Fibroblast of lung (primary cell): Measurements from ENCODE around the gene CIZ1. TPM values are rescaled to one million over a fixed set of nuclear protein-coding genes. Genes with fewer than 3 reads are reported as not detected.

Source experiments
- DNase-seq, 2 donors: peaks; one replicate each; pipeline versions ENCODE4 v3.0.0 to v3.0.0-alpha.2; 2010; ENCODE audit warnings: low read depth in 2 of 2
- H2AFZ ChIP-seq: 2 replicates; pipeline ENCODE4 v1.5.1; 2012; ENCODE audit warnings: low read length, control low read depth, inconsistent platforms
- H3K27ac ChIP-seq: 2 replicates; pipeline ENCODE4 v1.5.1; 2011; ENCODE audit warnings: low read length, control low read depth; ENCODE audit not compliant: insufficient read depth
- H3K27me3 ChIP-seq: 2 replicates; pipeline ENCODE4 v1.5.1; 2011; ENCODE audit warnings: mild to moderate bottlenecking, low read length; ENCODE audit not compliant: control insufficient read depth, insufficient read depth
- H3K36me3 ChIP-seq: 2 replicates; pipeline ENCODE4 v1.5.1; 2011; ENCODE audit warnings: low read length; ENCODE audit not compliant: control insufficient read depth, insufficient read depth
- H3K4me1 ChIP-seq: 2 replicates; pipeline ENCODE4 v1.5.1; 2011; ENCODE audit warnings: low read length; ENCODE audit not compliant: control insufficient read depth, insufficient read depth; ENCODE audit errors: extremely low read depth
- H3K4me2 ChIP-seq: 2 replicates; pipeline ENCODE4 v1.5.1; 2011; ENCODE audit warnings: low read length, control low read depth; ENCODE audit not compliant: insufficient read depth; ENCODE audit errors: extremely low read depth
- H3K4me3 ChIP-seq, 4 experiments: fragments of 200-600 bp in 1 of 4; sonication (generic) in 1 of 4; replicated peaks in 1 of 4; 2 replicates each; pipeline ENCODE4 v1.5.1; 2011 to 2016; ENCODE audit warnings: low read length in 4 of 4, low read depth in 3 of 4, mild to moderate bottlenecking in 3 of 4, control low read depth in 2 of 4, inconsistent platforms in 1 of 4, mixed read lengths in 1 of 4; ENCODE audit not compliant: insufficient read depth in 1 of 4; ENCODE audit errors: control extremely low read depth in 1 of 4
- H3K79me2 ChIP-seq: 2 replicates; pipeline ENCODE4 v1.5.1; 2012; ENCODE audit warnings: mild to moderate bottlenecking, low read length, inconsistent platforms; ENCODE audit not compliant: control insufficient read depth, insufficient read depth
- H3K9ac ChIP-seq: 2 replicates; pipeline ENCODE4 v1.5.1; 2011; ENCODE audit warnings: mild to moderate bottlenecking, low read length, control low read depth; ENCODE audit not compliant: insufficient read depth
- H3K9me3 ChIP-seq: 2 replicates; pipeline ENCODE4 v1.5.1; 2012; ENCODE audit warnings: low read depth, low read length; ENCODE audit not compliant: control insufficient read depth, insufficient read depth
- H4K20me1 ChIP-seq: 2 replicates; pipeline ENCODE4 v1.5.1; 2011; ENCODE audit warnings: low read length; ENCODE audit not compliant: control insufficient read depth, insufficient read depth; ENCODE audit errors: extremely low read depth
- EZH2 ChIP-seq: IDR thresholded peaks from 2 replicates; pipeline ENCODE4 v1.5.1; 2012; ENCODE audit warnings: low read length, control low read depth, mild to moderate bottlenecking; ENCODE audit errors: missing control alignments
- polyA plus RNA-seq, 2 donors: library from polyadenylated mRNA; depleted of rRNA in 1 of 2; stranded (reverse) in 1 of 2; unstranded in 1 of 2; fragments of >200 nt; gene quantifications; 2 replicates each; pipeline ENCODE4 v1.2.1, GENCODE V29; 2011 to 2012; ENCODE audit warnings: missing spikeins in 1 of 2
- total RNA-seq: library from RNA; depleted of rRNA; stranded (reverse); fragments of >200 nt; gene quantifications from 2 replicates; pipeline ENCODE4 v1.2.1, GENCODE V29; 2014
- TF ChIP-seq, protein P1 (sequence below), 2 donors: IDR thresholded peaks in 1 of 2; conservative IDR thresholded peaks in 1 of 2; 1 replicate in 1 of 2; 2 replicates in 1 of 2; pipeline ENCODE4 v1.5.1; 2011 to 2012; ENCODE audit warnings: low read length in 2 of 2, control low read depth in 1 of 2, inconsistent platforms in 1 of 2, low read depth in 1 of 2, mild to moderate bottlenecking in 1 of 2

The CIZ1 gene
- total and polyA plus RNA-seq, 2 donors (not counting 1 experiment from before 2014, with no cell fraction given) = 26.1 to 27.2 TPM

- H3K27me3 ChIP-seq = no peaks in the 10 kb centered on the region
- no peak overlapping the region for H3K9ac ChIP-seq
- H3K27ac ChIP-seq = no peak overlapping the region
- DNase-seq = no peak
- no peak overlapping the region for H3K4me3 ChIP-seq
- H3K79me2 ChIP-seq = no peaks in the 10 kb centered on the region
- no peaks in the 10 kb centered on the region for H3K9me3 ChIP-seq
- peaks cover 4% of the 10 kb centered on the region for H3K4me1 ChIP-seq
- TF ChIP-seq, protein P1, sequence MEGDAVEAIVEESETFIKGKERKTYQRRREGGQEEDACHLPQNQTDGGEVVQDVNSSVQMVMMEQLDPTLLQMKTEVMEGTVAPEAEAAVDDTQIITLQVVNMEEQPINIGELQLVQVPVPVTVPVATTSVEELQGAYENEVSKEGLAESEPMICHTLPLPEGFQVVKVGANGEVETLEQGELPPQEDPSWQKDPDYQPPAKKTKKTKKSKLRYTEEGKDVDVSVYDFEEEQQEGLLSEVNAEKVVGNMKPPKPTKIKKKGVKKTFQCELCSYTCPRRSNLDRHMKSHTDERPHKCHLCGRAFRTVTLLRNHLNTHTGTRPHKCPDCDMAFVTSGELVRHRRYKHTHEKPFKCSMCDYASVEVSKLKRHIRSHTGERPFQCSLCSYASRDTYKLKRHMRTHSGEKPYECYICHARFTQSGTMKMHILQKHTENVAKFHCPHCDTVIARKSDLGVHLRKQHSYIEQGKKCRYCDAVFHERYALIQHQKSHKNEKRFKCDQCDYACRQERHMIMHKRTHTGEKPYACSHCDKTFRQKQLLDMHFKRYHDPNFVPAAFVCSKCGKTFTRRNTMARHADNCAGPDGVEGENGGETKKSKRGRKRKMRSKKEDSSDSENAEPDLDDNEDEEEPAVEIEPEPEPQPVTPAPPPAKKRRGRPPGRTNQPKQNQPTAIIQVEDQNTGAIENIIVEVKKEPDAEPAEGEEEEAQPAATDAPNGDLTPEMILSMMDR (conservative IDR thresholded peaks at IDR 0.05 in 1 of 2, IDR thresholded peaks at IDR 0.05 in 1 of 2; ENCODE audit: low read depth in 1 of 2, low read length in 2 of 2) = no peak
- no peak for TF ChIP-seq EZH2
- H2AFZ ChIP-seq = no peak overlapping the region
- H3K4me2 ChIP-seq = no peak overlapping the region
- peaks cover 4% of the 10 kb centered on the region for H3K36me3 ChIP-seq
- no peaks in the 10 kb centered on the region for H4K20me1 ChIP-seq
These were observed 75.0 kb downstream of the CIZ1 start for GRCh38 chr9:128116104-128117083.

Other genes with a start within 250 kb of the CIZ1 start
- gene EEIG1, start 210.6 kb downstream of the CIZ1 start, total RNA-seq = 7.2 and 13.2 TPM in 2 replicates
- gene EEIG1, start 210.6 kb downstream of the CIZ1 start, polyA plus RNA-seq = 12.8 and 21.4 TPM in 2 replicates
- gene NAIF1, start 124.3 kb downstream of the CIZ1 start, total RNA-seq = 12.6 and 13.2 TPM in 2 replicates
- gene NAIF1, start 124.3 kb downstream of the CIZ1 start, polyA plus RNA-seq = 5.5 and 7.1 TPM in 2 replicates
- gene SLC25A25, start 123.3 kb downstream of the CIZ1 start, total RNA-seq = 24.1 and 30.7 TPM in 2 replicates
- gene SLC25A25, start 123.3 kb downstream of the CIZ1 start, polyA plus RNA-seq = 11.2 and 14.0 TPM in 2 replicates
- 57.3 and 57.6 TPM in 2 replicates for gene PTGES2, start 63.8 kb downstream of the CIZ1 start, total RNA-seq
- 44.8 and 60.7 TPM in 2 replicates for gene PTGES2, start 63.8 kb downstream of the CIZ1 start, polyA plus RNA-seq
- gene LCN2, start 42.1 kb downstream of the CIZ1 start, total RNA-seq = not detected in 2 replicates
- gene LCN2, start 42.1 kb downstream of the CIZ1 start, polyA plus RNA-seq = not detected in 2 replicates
- 22.1 and 29.4 TPM in 2 replicates for gene BBLN, start 31.3 kb downstream of the CIZ1 start, total RNA-seq
- gene BBLN, start 31.3 kb downstream of the CIZ1 start, polyA plus RNA-seq = 23.8 TPM in 2 replicates
- 11.8 and 30.4 TPM in 2 replicates for gene DNM1, start 11.8 kb upstream of the CIZ1 start, total RNA-seq
- 3.7 and 11.6 TPM in 2 replicates for gene DNM1, start 11.8 kb upstream of the CIZ1 start, polyA plus RNA-seq
- gene GOLGA2, start 84.4 kb upstream of the CIZ1 start, total RNA-seq = 96.0 and 118 TPM in 2 replicates
- gene GOLGA2, start 84.4 kb upstream of the CIZ1 start, polyA plus RNA-seq = 107 and 126 TPM in 2 replicates
- 35.4 and 35.7 TPM in 2 replicates for gene SWI5, start 84.7 kb upstream of the CIZ1 start, total RNA-seq
- gene SWI5, start 84.7 kb upstream of the CIZ1 start, polyA plus RNA-seq = 46.7 and 62.6 TPM in 2 replicates
- 18.7 and 22.6 TPM in 2 replicates for gene TRUB2, start 130.9 kb upstream of the CIZ1 start, total RNA-seq
- 10.4 and 13.7 TPM in 2 replicates for gene TRUB2, start 130.9 kb upstream of the CIZ1 start, polyA plus RNA-seq
- gene COQ4, start 131.3 kb upstream of the CIZ1 start, total RNA-seq = 11.2 and 12.6 TPM in 2 replicates
- gene COQ4, start 131.3 kb upstream of the CIZ1 start, polyA plus RNA-seq = 18.3 and 18.7 TPM in 2 replicates
- 11.7 and 11.8 TPM in 2 replicates for gene SLC27A4, start 149.0 kb upstream of the CIZ1 start, total RNA-seq
- gene SLC27A4, start 149.0 kb upstream of the CIZ1 start, polyA plus RNA-seq = 10.3 and 13.3 TPM in 2 replicates
- 23.6 and 28.6 TPM in 2 replicates for gene URM1, start 179.8 kb upstream of the CIZ1 start, total RNA-seq
- gene URM1, start 179.8 kb upstream of the CIZ1 start, polyA plus RNA-seq = 35.3 and 43.3 TPM in 2 replicates
- 44.9 and 64.2 TPM in 2 replicates for gene CERCAM, start 229.3 kb upstream of the CIZ1 start, total RNA-seq
- 56.9 and 90.5 TPM in 2 replicates for gene CERCAM, start 229.3 kb upstream of the CIZ1 start, polyA plus RNA-seq